ENCODE data around the gene CHD5. TPM values are rescaled to one million over a fixed set of nuclear protein-coding genes. Genes with fewer than 3 reads are reported as not detected.

The CHD5 gene
- total RNA-seq, 1 experiment from 2014 or later, result 1.6 TPM

GRCh38 chr1:6165441-6165985 is 14.6 kb downstream of the CHD5 start:
- H3K27me3 ChIP-seq (ENCODE audit: insufficient read depth, low read length), result no peaks in the 10 kb centered on the region
- Mint-ChIP-seq H3K4me1 (peaks cover 6 to 21% of the 10 kb centered on the region in 2 experiments), H3K4me3 (no peak overlapping the region), H3K27ac (no peak overlapping the region), H3K36me3 (ENCODE audit: insufficient read depth in 1 of 3, low read depth in 3 of 3) (no peaks in the 10 kb centered on the region), H3K27me3 (ENCODE audit: low read depth) (peaks cover 8% of the 10 kb centered on the region), H3K9me3 (no peaks in the 10 kb centered on the region)
- WGBS (ENCODE audit: extremely low coverage, insufficient read length, low lambda C conversion rate), result no CpG with 5 or more reads among the region's 12 CpGs
- H4K8ac ChIP-seq (replicated peaks; ENCODE audit: insufficient read length, low read depth, low read length), result no peak overlapping the region
- H3K4me1 ChIP-seq (ENCODE audit: insufficient read depth, low read length), result no peaks in the 10 kb centered on the region
- no peak overlapping the region for H2BK5ac ChIP-seq (ENCODE audit: insufficient read length, low read length)
- H3K9ac ChIP-seq (ENCODE audit: extremely low read depth, insufficient read length, low read length), result no peak overlapping the region
- H3T11ph ChIP-seq (ENCODE audit: low read length), result no peak overlapping the region
- no peak overlapping the region for H3K4me2 ChIP-seq (ENCODE audit: insufficient read depth, insufficient read length, low read length)
- no peaks in the 10 kb centered on the region for H3K9me3 ChIP-seq (ENCODE audit: control insufficient read depth, low read depth, low read length)
- H3K27ac ChIP-seq (ENCODE audit: insufficient read length, low read depth, low read length), result no peak overlapping the region
- no peak overlapping the region for H4K91ac ChIP-seq (ENCODE audit: insufficient read length, low read depth, low read length)
- no peak overlapping the region for H2AK5ac ChIP-seq (ENCODE audit: insufficient read length, low read length)
- no peak overlapping the region for H3K56ac ChIP-seq (ENCODE audit: insufficient read length, low read depth, low read length)
- H2BK20ac ChIP-seq (ENCODE audit: low read depth, low read length, poor library complexity, severe bottlenecking), result no peak overlapping the region
- H4K5ac ChIP-seq (ENCODE audit: insufficient read length, low read depth, low read length), result no peak overlapping the region
- H2AFZ ChIP-seq (ENCODE audit: low read length), result no peak overlapping the region
- no peaks in the 10 kb centered on the region for H4K20me1 ChIP-seq (ENCODE audit: control insufficient read depth, insufficient read depth, insufficient read length)
- DNase-seq, result no peak
- no peak overlapping the region for H2BK12ac ChIP-seq (ENCODE audit: insufficient read length, low read depth, low read length)
- H2BK120ac ChIP-seq (ENCODE audit: low read depth, low read length, poor library complexity, severe bottlenecking), result no peak overlapping the region
- H3K23me2 ChIP-seq (ENCODE audit: insufficient read length, low read depth, low read length, poor library complexity, severe bottlenecking), result no peaks in the 10 kb centered on the region
- no peaks in the 10 kb centered on the region for H3K79me2 ChIP-seq (ENCODE audit: insufficient read depth, low read length)
- no peak overlapping the region for H3K14ac ChIP-seq (ENCODE audit: insufficient read depth, low read length)
- H3K4ac ChIP-seq (ENCODE audit: low read depth, low read length), result no peak overlapping the region
- no peak for TF ChIP-seq CTCF (conservative IDR thresholded peaks at IDR 0.05)
- H3K18ac ChIP-seq (ENCODE audit: insufficient read length, low read depth, low read length), result no peak overlapping the region
- no peak overlapping the region for H3K23ac ChIP-seq (ENCODE audit: insufficient read length, low read depth, low read length)
- no peaks in the 10 kb centered on the region for H3K79me1 ChIP-seq (ENCODE audit: insufficient read depth, low read depth, low read length, poor library complexity, severe bottlenecking)
- H2BK15ac ChIP-seq (ENCODE audit: low read depth, low read length), result no peak overlapping the region
